Memory B cell (primary cell): ENCODE results near the gene TNNT3.
A peak's percentile ranks its signal among the peaks of the same experiment; 100 is the strongest.
"Not testable (repeated sequence)": the region's sequence is repeated elsewhere in the genome, so short reads cannot be mapped to it uniquely, and the experiment has no call there.

Experiments
- ATAC-seq: fragments of 150-1000 bp; cut with Tn5 transposase; 2 replicates; pipeline ENCODE4 v1.10.0; 2021; ENCODE audit warnings: low read depth, mild to moderate bottlenecking, moderate library complexity
- DNase-seq, 2 donors: peaks; one replicate each; pipeline ENCODE4 v3.0.0; 2022; ENCODE audit warnings: low spot score in 2 of 2
- H3K27ac Mint-ChIP-seq: one replicate; pipeline ENCODE4 v1.8.0; 2022; ENCODE audit warnings: mild to moderate bottlenecking, moderate library complexity, mixed read lengths
- H3K27me3 Mint-ChIP-seq: one replicate; pipeline ENCODE4 v1.8.0; 2022; ENCODE audit warnings: mixed read lengths
- H3K36me3 Mint-ChIP-seq: one replicate; pipeline ENCODE4 v1.8.0; 2022; ENCODE audit warnings: mild to moderate bottlenecking, mixed read lengths
- H3K4me1 Mint-ChIP-seq: one replicate; pipeline ENCODE4 v1.8.0; 2022; ENCODE audit warnings: mixed read lengths
- H3K4me3 Mint-ChIP-seq: one replicate; pipeline ENCODE4 v1.8.0; 2022; ENCODE audit warnings: mild to moderate bottlenecking, moderate library complexity, mixed read lengths
- H3K9me3 Mint-ChIP-seq: one replicate; pipeline ENCODE4 v1.8.0; 2022; ENCODE audit warnings: mixed read lengths

The TNNT3 gene

GRCh38 chr11:1919391-1920127 lies at the start of gene TNNT3:
Gene TNNT3, plus strand, starts transcription at chr11:1919703. Its CDS starts 3,172 bp downstream, at chr11:1922875.
- Mint-ChIP-seq H3K36me3 (no peaks in the 10 kb centered on the region), H3K27ac (no peak within 1 kb of the TSS), H3K4me3 (no peak within 1 kb of the TSS)

GRCh38 chr11:1870326-1870696 lies 49.2 kb upstream of the TNNT3 start:
- no peaks in the 10 kb centered on the region for H3K9me3 Mint-ChIP-seq
- peaks cover 58% of the 10 kb centered on the region for H3K4me1 Mint-ChIP-seq
- ATAC-seq: no peak
- H3K4me3 Mint-ChIP-seq: peak overlapping the region; percentile 44
- peak overlapping the region; percentile 91 for H3K27ac Mint-ChIP-seq
- DNase-seq: no peak
- peaks cover 10% of the 10 kb centered on the region for H3K36me3 Mint-ChIP-seq
- H3K27me3 Mint-ChIP-seq: no peaks in the 10 kb centered on the region

More at GRCh38 chr11:1919391-1920127, at the start of gene TNNT3:
- peaks cover 27% of the 10 kb centered on the region for H3K4me1 Mint-ChIP-seq
- no peaks in the 10 kb centered on the region for H3K9me3 Mint-ChIP-seq
- peaks cover 18% of the 10 kb centered on the region for H3K27me3 Mint-ChIP-seq
- ATAC-seq: no peak
- DNase-seq: no peak

DNA sequence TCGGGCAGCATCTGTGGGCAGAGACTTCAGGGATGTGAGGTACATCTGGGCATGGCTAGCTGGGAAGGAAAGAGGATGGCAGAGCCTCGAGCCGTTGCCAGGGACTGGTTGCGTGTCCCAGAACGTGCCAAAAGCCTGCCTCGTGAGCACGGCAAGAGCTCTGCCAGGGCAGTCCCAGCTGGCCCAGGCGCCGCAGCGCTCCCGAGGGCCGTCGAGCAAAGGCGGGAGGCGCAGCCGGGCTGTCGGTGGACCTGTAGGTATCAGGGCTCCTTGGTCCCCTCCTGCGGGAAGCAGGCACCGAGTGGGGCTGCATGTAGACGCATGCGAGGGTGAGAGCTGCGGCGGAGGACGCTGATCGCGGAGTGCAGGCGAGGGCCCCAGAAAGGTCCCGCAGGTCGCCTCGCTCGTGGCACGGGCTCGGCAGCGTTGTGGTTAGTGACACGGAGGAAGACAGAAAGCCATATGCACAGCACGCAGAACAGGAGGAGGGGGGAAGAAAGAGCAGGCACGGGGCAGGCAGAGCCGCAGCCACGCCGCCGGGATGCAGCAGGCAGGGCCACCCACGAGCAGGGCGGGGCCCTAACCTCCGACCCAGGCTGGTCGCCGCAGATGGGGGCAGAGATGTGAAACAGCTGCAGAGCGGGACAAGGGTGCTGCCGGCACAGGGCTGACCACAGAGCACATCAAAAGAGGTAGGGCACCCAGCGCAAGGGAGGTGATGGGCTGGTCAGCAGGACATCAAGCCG lies 48.6 kb upstream of the TNNT3 start:
- Mint-ChIP-seq H3K36me3 (peaks cover 8% of the 10 kb centered on the region), H3K27me3 (no peaks in the 10 kb centered on the region), H3K4me1 (peaks cover 57% of the 10 kb centered on the region), H3K9me3 (no peaks in the 10 kb centered on the region), H3K4me3 (peak overlapping the region; percentile 44), H3K27ac (peak overlapping the region; percentile 91)
- DNase-seq: no peak
- ATAC-seq: no peak

GRCh38 chr11:1871531-1871930 lies 48.0 kb upstream of the TNNT3 start:
- H3K4me1 Mint-ChIP-seq: peaks cover 58% of the 10 kb centered on the region
- H3K27ac Mint-ChIP-seq: peak overlapping the region; percentile 81
- no peaks in the 10 kb centered on the region for H3K9me3 Mint-ChIP-seq
- H3K27me3 Mint-ChIP-seq: no peaks in the 10 kb centered on the region
- peak overlapping the region; percentile 17 for H3K4me3 Mint-ChIP-seq
- no peak for DNase-seq
- peaks cover 8% of the 10 kb centered on the region for H3K36me3 Mint-ChIP-seq
- ATAC-seq: no peak

- H3K4me1 Mint-ChIP-seq: peaks cover 58% of the 10 kb centered on the region
- H3K4me3 Mint-ChIP-seq: peak overlapping the region; percentile 27
These were observed 47.1 kb upstream of the TNNT3 start for GRCh38 chr11:1872267-1872985.

GRCh38 chr11:1873048-1873812 lies 46.3 kb upstream of the TNNT3 start:
- H3K9me3 Mint-ChIP-seq: no peaks in the 10 kb centered on the region
- ATAC-seq (no peak), DNase-seq (no peak)
- peak overlapping the region; percentile 75 for H3K27ac Mint-ChIP-seq
- H3K27me3 Mint-ChIP-seq: no peaks in the 10 kb centered on the region
- H3K36me3 Mint-ChIP-seq: peaks cover 8% of the 10 kb centered on the region
- peaks cover 60% of the 10 kb centered on the region for H3K4me1 Mint-ChIP-seq
- H3K4me3 Mint-ChIP-seq: peak overlapping the region; percentile 52

More at GRCh38 chr11:1872267-1872985, 47.1 kb upstream of the TNNT3 start:
- peaks cover 8% of the 10 kb centered on the region for H3K36me3 Mint-ChIP-seq
- no peaks in the 10 kb centered on the region for H3K27me3 Mint-ChIP-seq
- H3K9me3 Mint-ChIP-seq: no peaks in the 10 kb centered on the region
- DNase-seq: no peak
- H3K27ac Mint-ChIP-seq: peak overlapping the region; percentile 81
- ATAC-seq: no peak

GRCh38 chr11:1873813-1874150 lies 45.7 kb upstream of the TNNT3 start:
- not testable (repeated sequence) for H3K27me3 Mint-ChIP-seq, ATAC-seq, DNase-seq, H3K9me3 Mint-ChIP-seq, H3K36me3 Mint-ChIP-seq
- Mint-ChIP-seq H3K27ac (peak overlapping the region; percentile 75), H3K4me3 (peak overlapping the region; percentile 52), H3K4me1 (peaks cover 58% of the 10 kb centered on the region)

- not testable (repeated sequence) for H3K36me3 Mint-ChIP-seq, ATAC-seq, H3K9me3 Mint-ChIP-seq, H3K27me3 Mint-ChIP-seq, H3K4me3 Mint-ChIP-seq, DNase-seq, H3K27ac Mint-ChIP-seq
- peaks cover 55% of the 10 kb centered on the region for H3K4me1 Mint-ChIP-seq
These were observed 44.9 kb upstream of the TNNT3 start for GRCh38 chr11:1874441-1875092.

GRCh38 chr11:1875093-1875850 lies 44.2 kb upstream of the TNNT3 start:
- Mint-ChIP-seq H3K4me3 (no peak overlapping the region), H3K36me3 (peaks cover 4% of the 10 kb centered on the region), H3K4me1 (peaks cover 55% of the 10 kb centered on the region), H3K27me3 (no peaks in the 10 kb centered on the region), H3K9me3 (no peaks in the 10 kb centered on the region), H3K27ac (peak overlapping the region; percentile 41)
- no peak for ATAC-seq
- DNase-seq: no peak

DNA sequence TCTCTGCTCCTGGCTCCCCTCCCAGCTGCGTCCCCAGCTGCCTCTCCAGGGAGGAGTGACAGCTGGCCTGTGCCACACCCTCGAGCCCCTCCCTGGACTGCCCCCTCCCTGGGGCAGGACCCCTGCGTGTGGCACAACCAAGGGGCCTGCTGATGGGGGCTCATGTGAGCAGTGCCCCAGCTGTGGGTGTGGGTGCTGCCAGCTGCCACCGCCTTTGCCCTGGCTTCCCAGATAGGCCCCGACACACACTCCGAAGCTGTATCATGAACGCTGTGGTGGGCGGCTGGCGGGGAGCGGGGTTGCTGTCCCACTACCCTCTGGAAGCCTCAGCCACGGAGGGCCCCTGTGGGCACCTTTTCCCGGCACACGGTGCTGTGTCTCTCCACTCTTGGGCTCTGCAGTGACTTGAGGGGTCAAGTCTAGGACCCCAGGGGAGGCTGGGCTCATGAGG lies 43.6 kb upstream of the TNNT3 start:
- not testable (repeated sequence) for H3K27ac Mint-ChIP-seq, H3K9me3 Mint-ChIP-seq, H3K36me3 Mint-ChIP-seq, ATAC-seq, H3K27me3 Mint-ChIP-seq, H3K4me3 Mint-ChIP-seq, DNase-seq
- H3K4me1 Mint-ChIP-seq: peaks cover 57% of the 10 kb centered on the region

- Mint-ChIP-seq H3K4me1 (peaks cover 54% of the 10 kb centered on the region), H3K27me3 (no peaks in the 10 kb centered on the region), H3K27ac (no peak overlapping the region), H3K4me3 (no peak overlapping the region), H3K36me3 (peaks cover 4% of the 10 kb centered on the region), H3K9me3 (no peaks in the 10 kb centered on the region)
- DNase-seq (no peak), ATAC-seq (no peak)
These were observed 43.0 kb upstream of the TNNT3 start for GRCh38 chr11:1876361-1877063.
